Endothelial cell of umbilical vein (primary cell): ENCODE measurements around the gene SLC25A26. TPM values are rescaled to one million over a fixed set of nuclear protein-coding genes. Genes with fewer than 3 reads are reported as not detected.

Source experiments
- BruUV-seq: library from RNA; stranded (reverse); fragments of 400-500 nt; replicated peaks from 2 replicates; lab custom pipeline; 2021; lab: Mats Ljungman, UMichigan
- CTCF ChIA-PET: fragments of 300-600, 350-600 bp; sonication (Branson Sonifier 250); formaldehyde crosslinking; loops from one replicate; lab custom pipeline; 2021; ENCODE audit warnings: antibody characterized with exemption, inconsistent platforms; lab: Charles Lee
- POLR2A ChIA-PET: fragments of 300-600, 350-600 bp; sonication (Branson Sonifier 250); formaldehyde crosslinking; loops from one replicate; lab custom pipeline; 2021; ENCODE audit warnings: antibody characterized with exemption, inconsistent platforms; lab: Charles Lee
- DNase-seq: peaks from one replicate; pipeline ENCODE4 v3.0.0-alpha.2; 2011; ENCODE audit warnings: low read depth, low spot score
- FAIRE-seq: peaks from 2 replicates; lab custom pipeline; 2011; peaks lifted over from hg19 to GRCh38; lab: Jason Lieb, UNC
- H2AFZ ChIP-seq: 2 replicates; pipeline ENCODE4 v1.6.0; 2012; ENCODE audit warnings: low read depth, low read length, control low read depth, inconsistent platforms
- H3K27ac ChIP-seq: 2 replicates; pipeline ENCODE4 v1.5.1; 2011; ENCODE audit warnings: low read depth, mild to moderate bottlenecking, control low read depth, low read length, moderate library complexity; ENCODE audit not compliant: insufficient read depth
- H3K27me3 ChIP-seq, 2 experiments: 2 replicates each; pipeline versions ENCODE4 v1.6.0 to v1.6.1; 2011; ENCODE audit warnings: low read length in 2 of 2, mixed read lengths in 1 of 2; ENCODE audit not compliant: control insufficient read depth in 2 of 2, insufficient read depth in 2 of 2
- H3K36me3 ChIP-seq, 2 experiments: 2 replicates in 1 of 2; 3 replicates in 1 of 2; pipeline ENCODE4 v1.5.1; 2011; ENCODE audit warnings: low read length in 2 of 2, mild to moderate bottlenecking in 1 of 2, moderate library complexity in 1 of 2; ENCODE audit not compliant: control insufficient read depth in 2 of 2, insufficient read depth in 2 of 2; ENCODE audit errors: extremely low read depth in 1 of 2
- H3K4me1 ChIP-seq: 3 replicates; pipeline ENCODE4 v1.5.1; 2011; ENCODE audit warnings: mild to moderate bottlenecking, low read length; ENCODE audit not compliant: control insufficient read depth, insufficient read depth; ENCODE audit errors: extremely low read depth
- H3K4me2 ChIP-seq: 2 replicates; pipeline ENCODE4 v1.6.1; 2011; ENCODE audit warnings: low read length, control low read depth, mixed read lengths; ENCODE audit not compliant: insufficient read depth
- H3K4me3 ChIP-seq, 3 experiments: fragments of 200-600 bp in 1 of 3; sonication (generic), shearing (Covaris generic) in 1 of 3; replicated peaks in 1 of 3; 2 replicates each; pipeline ENCODE4 v1.5.1; 2011 to 2016; ENCODE audit warnings: control low read depth in 3 of 3, low read length in 3 of 3, mild to moderate bottlenecking in 2 of 3, inconsistent platforms in 1 of 3, low read depth in 1 of 3, moderate library complexity in 1 of 3; ENCODE audit not compliant: insufficient read depth in 1 of 3
- H3K79me2 ChIP-seq: 2 replicates; pipeline ENCODE4 v1.6.0; 2012; ENCODE audit warnings: low read length, inconsistent platforms; ENCODE audit not compliant: control insufficient read depth, insufficient read depth
- H3K9ac ChIP-seq: replicated peaks from 2 replicates; pipeline ENCODE3; 2011; ENCODE audit warnings: low read length, control low read depth; ENCODE audit not compliant: insufficient read depth; ENCODE audit errors: extremely low read depth
- H3K9me1 ChIP-seq: replicated peaks from 3 replicates; pipeline ENCODE4 v1.6.0; 2011; ENCODE audit warnings: mild to moderate bottlenecking, low read length; ENCODE audit not compliant: control insufficient read depth, insufficient read depth; ENCODE audit errors: extremely low read depth
- H3K9me3 ChIP-seq: replicated peaks from 2 replicates; pipeline ENCODE4 v1.5.1; 2012; ENCODE audit warnings: low read length, inconsistent platforms; ENCODE audit not compliant: control insufficient read depth, insufficient read depth
- H4K20me1 ChIP-seq: replicated peaks from 2 replicates; pipeline ENCODE3; 2011; ENCODE audit warnings: mild to moderate bottlenecking, low read length; ENCODE audit not compliant: control insufficient read depth, insufficient read depth; ENCODE audit errors: extremely low read depth
- CTCF ChIP-seq, 2 donors: IDR thresholded peaks; 1 replicate in 1 of 2; 2 replicates in 1 of 2; pipeline ENCODE4 v1.5.1; 2011; ENCODE audit warnings: low read length in 2 of 2, mild to moderate bottlenecking in 2 of 2, moderate library complexity in 2 of 2, control low read depth in 1 of 2, inconsistent platforms in 1 of 2, low read depth in 1 of 2; ENCODE audit not compliant: insufficient read depth in 1 of 2; ENCODE audit errors: extremely low read depth in 1 of 2
- EZH2 ChIP-seq: IDR thresholded peaks from 2 replicates; pipeline ENCODE4 v1.6.1; 2012; ENCODE audit warnings: borderline replicate concordance, low read depth, mild to moderate bottlenecking, moderate library complexity, low read length, inconsistent platforms; ENCODE audit not compliant: severe bottlenecking
- FOS ChIP-seq: IDR thresholded peaks from 2 replicates; pipeline ENCODE4 v1.6.1; 2011; ENCODE audit warnings: mild to moderate bottlenecking, low read length, moderate library complexity, borderline replicate concordance; ENCODE audit not compliant: insufficient read depth
- GATA2 ChIP-seq: IDR thresholded peaks from 2 replicates; pipeline ENCODE4 v1.7.0; 2011; ENCODE audit warnings: low read depth, mild to moderate bottlenecking, moderate library complexity, mixed read lengths, low read length; ENCODE audit not compliant: insufficient read length, insufficient read depth
- JUN ChIP-seq: IDR thresholded peaks from 2 replicates; pipeline ENCODE4 v1.6.1; 2011; ENCODE audit warnings: borderline replicate concordance, low read depth; ENCODE audit not compliant: insufficient read length, insufficient read depth
- MAX ChIP-seq: IDR thresholded peaks from 2 replicates; pipeline ENCODE4 v1.6.1; 2011; ENCODE audit not compliant: insufficient read depth, insufficient read length
- POLR2A ChIP-seq: IDR thresholded peaks from 2 replicates; pipeline ENCODE4 v1.6.1; 2012; ENCODE audit warnings: low read depth, mild to moderate bottlenecking, control low read depth, low read length
- POLR2AphosphoS5 ChIP-seq: IDR thresholded peaks from 2 replicates; pipeline ENCODE4 v1.6.1; 2012; ENCODE audit warnings: low read depth, mild to moderate bottlenecking, control low read depth, low read length, moderate library complexity; ENCODE audit not compliant: insufficient read depth
- dilution Hi-C: fragments of 300-500 bp; cut with MboI; formaldehyde crosslinking; loops from one replicate; pipeline ENCODE4 v1.15.0; 2019; ENCODE audit warnings: low sequenced_read_pairs; ENCODE audit not compliant: extremely low pct_ligation_motif_present
- intact Hi-C: fragments of 100-400 bp; cut with micrococcal nuclease; formaldehyde crosslinking; loops from one replicate; pipeline ENCODE4 v1.10.0; 2022
- polyA plus RNA-seq, 4 experiments: library from polyadenylated mRNA; depleted of rRNA in 3 of 4; stranded (reverse) in 3 of 4; unstranded in 1 of 4; fragments of >200 nt; gene quantifications; 2 replicates each; pipeline versions ENCODE4 v1.2.1 to v1.2.3, GENCODE V29; 2011 to 2012; ENCODE audit warnings: missing spikeins in 1 of 4
- total RNA-seq: library from RNA; stranded (reverse); gene quantifications from 2 replicates; pipeline ENCODE4 v1.2.3, GENCODE V29; 2021

The SLC25A26 gene
- total and polyA plus RNA-seq, 2 donors (not counting 3 experiments of a cell fraction or from before 2014, with no cell fraction given): 11.8 to 23.5 TPM

DNA sequence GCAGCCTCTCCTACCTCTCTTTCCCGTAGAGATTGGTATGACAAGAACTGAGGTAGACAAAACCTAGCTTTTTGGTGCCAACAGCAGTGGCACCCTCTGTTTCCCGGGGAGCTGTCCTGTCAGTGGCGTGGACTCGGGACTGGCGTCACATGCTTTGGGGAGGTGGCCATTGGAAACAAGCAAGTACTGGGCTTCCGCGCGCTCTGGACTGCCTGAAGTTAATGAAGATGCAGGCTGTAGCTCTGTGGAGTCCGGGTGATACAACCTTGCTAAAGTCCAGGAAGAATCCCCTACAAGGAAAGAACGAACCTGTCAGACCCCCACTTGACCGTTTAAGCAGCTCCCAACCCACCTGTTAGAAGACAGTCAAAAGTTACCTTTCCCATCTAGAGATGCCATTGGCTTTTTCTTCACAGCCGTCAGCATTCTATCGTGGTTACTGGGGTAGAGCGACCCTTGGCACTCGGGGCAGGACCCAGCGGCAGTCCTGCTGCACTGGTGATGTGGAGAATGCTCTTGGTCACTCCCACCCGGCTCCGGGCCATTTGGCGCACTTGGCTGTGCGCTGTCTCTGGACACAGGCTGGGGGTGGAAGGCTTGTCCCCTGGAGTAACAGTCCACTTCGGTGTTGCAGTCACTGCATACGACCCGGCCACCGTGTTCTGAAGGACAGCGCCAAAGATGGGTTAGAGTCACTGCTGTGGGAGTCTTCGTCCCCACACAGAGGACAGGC is 159.6 kb downstream of the SLC25A26 start:
- no TSS peak for BruUV-seq
- H3K79me2 ChIP-seq: no peaks in the 10 kb centered on the region

More for the DNA sequence above, 159.6 kb downstream of the SLC25A26 start:
- H2AFZ ChIP-seq: no peak overlapping the region
- H3K36me3 ChIP-seq: peaks cover 14 to 48% of the 10 kb centered on the region in 2 experiments
- DNase-seq (no peak), FAIRE-seq (no peak)
- H4K20me1 ChIP-seq: no peaks in the 10 kb centered on the region
- intact Hi-C loops (no loop called here), dilution Hi-C loops (loop anchor here (25.0 kb wide), 1 partner anchor 432 kb away; no protein-coding TSS in a partner anchor)
- peaks cover 10% of the 10 kb centered on the region for H3K4me1 ChIP-seq
- CTCF ChIA-PET: no interaction called here
- no peak for TF ChIP-seq FOS
- no peak for TF ChIP-seq GATA2
- TF ChIP-seq MAX: no peak
- TF ChIP-seq CTCF (IDR thresholded peaks at IDR 0.05; ENCODE audit: extremely low read depth in 1 of 2, insufficient read depth in 1 of 2, low read depth in 1 of 2, low read length in 2 of 2): no peak
- TF ChIP-seq JUN: no peak
- no peak for TF ChIP-seq POLR2AphosphoS5
- TF ChIP-seq EZH2: no peak
- no peak for TF ChIP-seq POLR2A
- H3K9ac ChIP-seq: no peak overlapping the region
- no peak overlapping the region for H3K27ac ChIP-seq
- H3K4me2 ChIP-seq: no peak overlapping the region
- H3K9me1 ChIP-seq: no peaks in the 10 kb centered on the region
- no peaks in the 10 kb centered on the region for H3K9me3 ChIP-seq
- H3K27me3 ChIP-seq: no peaks in the 10 kb centered on the region
- no peak overlapping the region for H3K4me3 ChIP-seq
- POLR2A ChIA-PET: no interaction called here
